Endothelial cell of umbilical vein (primary cell): Measurements from ENCODE around the gene ACOX1. TPM values are rescaled to one million over a fixed set of nuclear protein-coding genes. Genes with fewer than 3 reads are reported as not detected.

Experiments
- BruUV-seq: library from RNA; stranded (reverse); fragments of 400-500 nt; replicated peaks from 2 replicates; lab custom pipeline; 2021; lab: Mats Ljungman, UMichigan
- CTCF ChIA-PET: fragments of 300-600, 350-600 bp; sonication (Branson Sonifier 250); formaldehyde crosslinking; loops from one replicate; lab custom pipeline; 2021; ENCODE audit warnings: antibody characterized with exemption, inconsistent platforms; lab: Charles Lee
- POLR2A ChIA-PET: fragments of 300-600, 350-600 bp; sonication (Branson Sonifier 250); formaldehyde crosslinking; loops from one replicate; lab custom pipeline; 2021; ENCODE audit warnings: antibody characterized with exemption, inconsistent platforms; lab: Charles Lee
- DNase-seq: peaks from one replicate; pipeline ENCODE4 v3.0.0-alpha.2; 2011; ENCODE audit warnings: low read depth, low spot score
- FAIRE-seq: peaks from 2 replicates; lab custom pipeline; 2011; peaks lifted over from hg19 to GRCh38; lab: Jason Lieb, UNC
- H2AFZ ChIP-seq: 2 replicates; pipeline ENCODE4 v1.6.0; 2012; ENCODE audit warnings: low read depth, low read length, control low read depth, inconsistent platforms
- H3K27ac ChIP-seq: 2 replicates; pipeline ENCODE4 v1.5.1; 2011; ENCODE audit warnings: low read depth, mild to moderate bottlenecking, control low read depth, low read length, moderate library complexity; ENCODE audit not compliant: insufficient read depth
- H3K27me3 ChIP-seq, 2 experiments: 2 replicates each; pipeline versions ENCODE4 v1.6.0 to v1.6.1; 2011; ENCODE audit warnings: low read length in 2 of 2, mixed read lengths in 1 of 2; ENCODE audit not compliant: control insufficient read depth in 2 of 2, insufficient read depth in 2 of 2
- H3K36me3 ChIP-seq, 2 experiments: 2 replicates in 1 of 2; 3 replicates in 1 of 2; pipeline ENCODE4 v1.5.1; 2011; ENCODE audit warnings: low read length in 2 of 2, mild to moderate bottlenecking in 1 of 2, moderate library complexity in 1 of 2; ENCODE audit not compliant: control insufficient read depth in 2 of 2, insufficient read depth in 2 of 2; ENCODE audit errors: extremely low read depth in 1 of 2
- H3K4me1 ChIP-seq: 3 replicates; pipeline ENCODE4 v1.5.1; 2011; ENCODE audit warnings: mild to moderate bottlenecking, low read length; ENCODE audit not compliant: control insufficient read depth, insufficient read depth; ENCODE audit errors: extremely low read depth
- H3K4me2 ChIP-seq: 2 replicates; pipeline ENCODE4 v1.6.1; 2011; ENCODE audit warnings: low read length, control low read depth, mixed read lengths; ENCODE audit not compliant: insufficient read depth
- H3K4me3 ChIP-seq, 3 experiments: fragments of 200-600 bp in 1 of 3; sonication (generic), shearing (Covaris generic) in 1 of 3; replicated peaks in 1 of 3; 2 replicates each; pipeline ENCODE4 v1.5.1; 2011 to 2016; ENCODE audit warnings: control low read depth in 3 of 3, low read length in 3 of 3, mild to moderate bottlenecking in 2 of 3, inconsistent platforms in 1 of 3, low read depth in 1 of 3, moderate library complexity in 1 of 3; ENCODE audit not compliant: insufficient read depth in 1 of 3
- H3K79me2 ChIP-seq: 2 replicates; pipeline ENCODE4 v1.6.0; 2012; ENCODE audit warnings: low read length, inconsistent platforms; ENCODE audit not compliant: control insufficient read depth, insufficient read depth
- H3K9ac ChIP-seq: replicated peaks from 2 replicates; pipeline ENCODE3; 2011; ENCODE audit warnings: low read length, control low read depth; ENCODE audit not compliant: insufficient read depth; ENCODE audit errors: extremely low read depth
- H3K9me1 ChIP-seq: replicated peaks from 3 replicates; pipeline ENCODE4 v1.6.0; 2011; ENCODE audit warnings: mild to moderate bottlenecking, low read length; ENCODE audit not compliant: control insufficient read depth, insufficient read depth; ENCODE audit errors: extremely low read depth
- H3K9me3 ChIP-seq: replicated peaks from 2 replicates; pipeline ENCODE4 v1.5.1; 2012; ENCODE audit warnings: low read length, inconsistent platforms; ENCODE audit not compliant: control insufficient read depth, insufficient read depth
- H4K20me1 ChIP-seq: replicated peaks from 2 replicates; pipeline ENCODE3; 2011; ENCODE audit warnings: mild to moderate bottlenecking, low read length; ENCODE audit not compliant: control insufficient read depth, insufficient read depth; ENCODE audit errors: extremely low read depth
- EZH2 ChIP-seq: IDR thresholded peaks from 2 replicates; pipeline ENCODE4 v1.6.1; 2012; ENCODE audit warnings: borderline replicate concordance, low read depth, mild to moderate bottlenecking, moderate library complexity, low read length, inconsistent platforms; ENCODE audit not compliant: severe bottlenecking
- GATA2 ChIP-seq: IDR thresholded peaks from 2 replicates; pipeline ENCODE4 v1.7.0; 2011; ENCODE audit warnings: low read depth, mild to moderate bottlenecking, moderate library complexity, mixed read lengths, low read length; ENCODE audit not compliant: insufficient read length, insufficient read depth
- MAX ChIP-seq: IDR thresholded peaks from 2 replicates; pipeline ENCODE4 v1.6.1; 2011; ENCODE audit not compliant: insufficient read depth, insufficient read length
- POLR2A ChIP-seq: IDR thresholded peaks from 2 replicates; pipeline ENCODE4 v1.6.1; 2012; ENCODE audit warnings: low read depth, mild to moderate bottlenecking, control low read depth, low read length
- dilution Hi-C: fragments of 300-500 bp; cut with MboI; formaldehyde crosslinking; loops from one replicate; pipeline ENCODE4 v1.15.0; 2019; ENCODE audit warnings: low sequenced_read_pairs; ENCODE audit not compliant: extremely low pct_ligation_motif_present
- intact Hi-C: fragments of 100-400 bp; cut with micrococcal nuclease; formaldehyde crosslinking; loops from one replicate; pipeline ENCODE4 v1.10.0; 2022
- polyA plus RNA-seq, 4 experiments: library from polyadenylated mRNA; depleted of rRNA in 3 of 4; stranded (reverse) in 3 of 4; unstranded in 1 of 4; fragments of >200 nt; gene quantifications; 2 replicates each; pipeline versions ENCODE4 v1.2.1 to v1.2.3, GENCODE V29; 2011 to 2012; ENCODE audit warnings: missing spikeins in 1 of 4
- total RNA-seq: library from RNA; stranded (reverse); gene quantifications from 2 replicates; pipeline ENCODE4 v1.2.3, GENCODE V29; 2021

The ACOX1 gene
- total and polyA plus RNA-seq, 2 donors (not counting 3 experiments of a cell fraction or from before 2014, with no cell fraction given): 17.9 to 45.1 TPM

GRCh38 chr17:76017481-76018339 lies 38.7 kb upstream of the ACOX1 start:
- Histone ChIP-seq H3K4me1 (no peaks in the 10 kb centered on the region), H2AFZ (no peak overlapping the region), H3K79me2 (no peaks in the 10 kb centered on the region), H3K9me3 (no peaks in the 10 kb centered on the region), H3K27ac (no peak overlapping the region), H3K36me3 (no peaks in the 10 kb centered on the region), H3K9me1 (no peaks in the 10 kb centered on the region), H3K4me2 (no peak overlapping the region), H4K20me1 (no peaks in the 10 kb centered on the region), H3K27me3 (no peaks in the 10 kb centered on the region), H3K9ac (no peak overlapping the region), H3K4me3 (no peak overlapping the region)
- no peak for TF ChIP-seq MAX
- ChIA-PET POLR2A (no interaction called here), CTCF (interaction anchor here (1.1 kb wide), 1 partner anchor 164 kb away, joined by 3 read pairs; no protein-coding TSS in a partner anchor)
- DNase-seq (no peak), FAIRE-seq (no peak)
- intact Hi-C loops (loop anchor here (10.0 kb wide), 2 partner anchors 167 to 257 kb away; no protein-coding TSS in a partner anchor), dilution Hi-C loops (no loop called here)
- no TSS peak for BruUV-seq

- DNase-seq: no peak
- H3K36me3 ChIP-seq: no peaks in the 10 kb centered on the region
- intact Hi-C loops (loop anchor here (5.0 to 10.0 kb wide), 4 partner anchors 62 to 260 kb away; partner anchors contain the start of gene ZACN), dilution Hi-C loops (no loop called here)
- H2AFZ ChIP-seq: no peak overlapping the region
- no peaks in the 10 kb centered on the region for H3K79me2 ChIP-seq
- no peak for TF ChIP-seq MAX
- TF ChIP-seq POLR2A: no peak
- TF ChIP-seq GATA2: no peak
- no peak for TF ChIP-seq EZH2
- no peak overlapping the region for H3K9ac ChIP-seq
- no peaks in the 10 kb centered on the region for H4K20me1 ChIP-seq
- H3K9me1 ChIP-seq: no peaks in the 10 kb centered on the region
- no TSS peak for BruUV-seq
- no peaks in the 10 kb centered on the region for H3K27me3 ChIP-seq
- H3K4me2 ChIP-seq: no peak overlapping the region
- ChIA-PET POLR2A (no interaction called here), CTCF (interaction anchor here (1.0 to 3.4 kb wide), 40 partner anchors 9 to 285 kb away, joined by 3 to 31 read pairs (median 6); partner anchors contain the start of genes CDK3, EVPL, FBF1 and MRPL38)
- no peak overlapping the region for H3K27ac ChIP-seq
- H3K4me1 ChIP-seq: no peaks in the 10 kb centered on the region
- no peak overlapping the region for H3K4me3 ChIP-seq
- FAIRE-seq: no peak
- no peaks in the 10 kb centered on the region for H3K9me3 ChIP-seq
These were observed 35.9 kb upstream of the ACOX1 start for GRCh38 chr17:76014925-76015261.
